ENCODE results near the gene SHISA5. TPM values are rescaled to one million over a fixed set of nuclear protein-coding genes. Genes with fewer than 3 reads are reported as not detected.
"Not testable (repeated sequence)": the region's sequence is repeated elsewhere in the genome, so short reads cannot be mapped to it uniquely, and the experiment has no call there.

Gene SHISA5
- total RNA-seq: 10 to 100 TPM; 88.9 to 93.1 TPM

DNA sequence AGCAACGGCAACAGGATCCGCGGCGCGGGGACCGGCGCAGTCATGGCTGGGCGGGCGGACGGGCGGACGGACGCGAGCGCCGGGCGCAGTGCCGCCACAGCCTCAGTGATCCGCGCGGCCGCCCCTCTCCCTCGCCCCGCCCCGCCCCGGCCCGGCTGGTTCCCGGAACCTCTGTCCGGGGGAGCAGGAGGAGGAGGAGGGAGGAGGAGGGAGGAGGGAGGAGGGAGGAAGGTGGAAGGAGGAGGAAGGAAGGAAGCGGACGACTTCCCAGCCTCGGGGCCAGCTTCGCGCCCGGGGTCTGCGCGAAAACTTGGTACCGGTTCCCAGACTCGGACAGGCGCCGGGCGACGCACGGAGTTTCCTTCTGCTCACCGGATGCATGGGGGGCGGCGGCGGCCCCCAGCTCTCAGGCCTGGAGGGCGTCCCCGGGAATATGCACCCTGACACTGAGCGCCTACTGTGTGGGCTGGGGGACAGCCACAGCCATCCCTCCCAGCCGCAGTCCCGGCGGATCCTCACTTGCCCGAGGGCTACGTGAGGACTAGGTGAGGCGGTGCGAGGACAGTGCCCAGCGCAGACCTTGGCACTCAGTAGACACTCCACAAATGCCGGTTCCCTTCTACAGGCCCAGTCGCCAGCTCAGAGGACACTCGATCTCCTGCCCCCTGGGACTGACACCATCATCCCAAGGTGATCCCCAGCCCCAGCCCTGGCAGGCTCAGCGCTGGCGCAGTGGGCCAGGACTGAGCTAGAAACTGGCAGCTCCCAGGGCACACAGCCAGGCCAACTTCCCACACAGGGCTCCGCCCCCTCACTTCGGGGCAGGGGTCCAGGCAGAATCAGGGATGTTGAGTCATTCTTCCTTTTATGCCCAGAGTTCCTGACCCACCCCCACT, at the start of gene SHISA5:
SHISA5 (minus strand) TSS at position 124 of the 896 bp plus-strand sequence; CDS start at position 44, 80 bp downstream.
- POLR2A ChIA-PET: interaction anchor here (0.5 to 2.2 kb wide), 7 partner anchors 10 to 316 kb away, joined by 3 to 6 read pairs (median 4); partner anchors contain the start of genes CDC25A and PFKFB4

DNA sequence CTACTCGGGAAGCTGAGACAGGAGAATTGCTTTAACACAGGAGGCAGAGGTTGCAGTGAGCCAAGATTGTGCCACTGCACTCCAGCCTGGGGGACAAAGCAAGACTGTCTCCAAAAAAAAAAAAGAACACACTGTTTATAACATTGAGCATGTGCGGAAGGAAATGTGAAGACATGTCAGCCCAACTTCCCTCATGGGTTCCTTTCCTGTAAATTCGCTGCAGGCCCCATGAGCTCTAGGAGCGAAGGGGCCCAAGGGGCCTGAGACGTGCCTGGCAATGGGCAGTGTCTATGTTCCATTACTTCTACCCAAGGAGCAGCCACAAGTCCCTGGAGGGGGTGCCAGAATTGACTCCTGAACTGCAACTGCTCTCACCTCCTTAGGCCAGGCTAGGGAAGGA, 49.4 kb upstream of the SHISA5 start:
- no peak for DNase-seq
- no peaks in the 10 kb centered on the region for H3K27me3 Mint-ChIP-seq
- intact Hi-C loops (cut with micrococcal nuclease): no loop called here
- ChIA-PET CTCF (interaction anchor here (1.0 to 4.9 kb wide), 5 partner anchors 80 to 153 kb away, joined by 3 to 34 read pairs (median 4); partner anchors contain the start of genes CCDC51 and TMA7), POLR2A (no interaction called here)
- H3K36me3 Mint-ChIP-seq: peaks cover 3% of the 10 kb centered on the region
- H3K27ac Mint-ChIP-seq: no peak overlapping the region
- H3K4me3 Mint-ChIP-seq: no peak overlapping the region
- H3K9me3 Mint-ChIP-seq: no peaks in the 10 kb centered on the region
- peaks cover 17% of the 10 kb centered on the region for H3K4me1 Mint-ChIP-seq (ENCODE audit: low read depth)

More for the DNA sequence above, at the start of gene SHISA5:
- Mint-ChIP-seq H3K9me3 (no peaks in the 10 kb centered on the region), H3K4me3 (peak within 1 kb of the TSS; percentile 80), H3K27me3 (no peaks in the 10 kb centered on the region), H3K4me1 (ENCODE audit: low read depth) (peaks cover 50% of the 10 kb centered on the region), H3K27ac (peak within 1 kb of the TSS; percentile 77), H3K36me3 (peaks cover 5% of the 10 kb centered on the region)
- CTCF ChIA-PET: interaction anchor here (0.7 to 2.8 kb wide), 3 partner anchors 45 to 68 kb away, joined by 3 to 14 read pairs (median 3); no protein-coding TSS in a partner anchor
- intact Hi-C loops (cut with micrococcal nuclease): no loop called here
- peak; percentile 67 for DNase-seq

GRCh38 chr3:48552111-48552951, 48.4 kb upstream of the SHISA5 start:
- DNase-seq: no peak
- intact Hi-C loops (cut with micrococcal nuclease): no loop called here
- Mint-ChIP-seq H3K9me3 (no peaks in the 10 kb centered on the region), H3K27ac (no peak overlapping the region), H3K4me1 (ENCODE audit: low read depth) (peaks cover 13% of the 10 kb centered on the region), H3K27me3 (no peaks in the 10 kb centered on the region), H3K4me3 (no peak overlapping the region), H3K36me3 (peaks cover 3% of the 10 kb centered on the region)
- POLR2A ChIA-PET: interaction anchor here (0.8 kb wide), 1 partner anchor 108 kb away, joined by 3 read pairs; no protein-coding TSS in a partner anchor
- CTCF ChIA-PET: interaction anchor here (1.1 to 4.9 kb wide), 4 partner anchors 79 to 152 kb away, joined by 3 to 34 read pairs (median 15); partner anchors contain the start of genes CCDC51 and TMA7

DNA sequence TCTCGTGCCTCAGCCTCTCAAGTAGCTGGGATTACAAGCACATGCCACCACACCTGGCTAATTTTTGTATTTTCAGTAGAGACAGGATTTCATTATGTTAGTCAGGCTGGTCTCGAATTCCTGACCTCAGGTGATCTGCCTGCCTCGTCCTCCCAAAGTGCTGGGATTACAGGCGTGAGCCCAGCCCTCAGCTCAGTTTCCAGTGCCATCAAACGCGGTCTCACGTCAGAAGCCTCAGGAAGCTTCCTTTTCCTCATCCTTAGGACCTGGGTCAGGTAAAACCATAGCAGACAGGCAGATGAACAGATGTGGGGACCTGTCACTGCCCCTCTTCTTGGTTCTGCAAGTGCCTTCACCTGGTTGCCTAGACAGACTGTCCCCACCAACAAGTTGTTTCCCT, 47.7 kb upstream of the SHISA5 start:
- H3K4me1 Mint-ChIP-seq (ENCODE audit: low read depth): peaks cover 13% of the 10 kb centered on the region
- POLR2A ChIA-PET; H3K4me3 Mint-ChIP-seq; intact Hi-C loops (cut with micrococcal nuclease); DNase-seq; H3K36me3 Mint-ChIP-seq; H3K27me3 Mint-ChIP-seq; H3K27ac Mint-ChIP-seq; H3K9me3 Mint-ChIP-seq: not testable (repeated sequence)
- CTCF ChIA-PET: interaction anchor here (4.3 to 4.9 kb wide), 2 partner anchors 79 to 152 kb away, joined by 24 to 34 read pairs; no protein-coding TSS in a partner anchor

- Mint-ChIP-seq H3K4me3 (no peak overlapping the region), H3K4me1 (ENCODE audit: low read depth) (peaks cover 7% of the 10 kb centered on the region), H3K27ac (no peak overlapping the region), H3K27me3 (no peaks in the 10 kb centered on the region), H3K9me3 (no peaks in the 10 kb centered on the region), H3K36me3 (no peaks in the 10 kb centered on the region)
- intact Hi-C loops (cut with micrococcal nuclease): loop anchor here (1.0 to 2.0 kb wide), 3 partner anchors 42 to 317 kb away; no protein-coding TSS in a partner anchor
- CTCF ChIA-PET: interaction anchor here (0.6 to 4.6 kb wide), 36 partner anchors 8 to 317 kb away, joined by 3 to 153 read pairs (median 5); partner anchors contain the start of genes ATRIP, CCDC51, PFKFB4 and SHISA5
- DNase-seq: peak; percentile 90
- POLR2A ChIA-PET: interaction anchor here (0.9 to 1.2 kb wide), 2 partner anchors 96 to 148 kb away, joined by 3 read pairs; no protein-coding TSS in a partner anchor
These were observed 45.0 kb upstream of the SHISA5 start for GRCh38 chr3:48548729-48549705.

DNA sequence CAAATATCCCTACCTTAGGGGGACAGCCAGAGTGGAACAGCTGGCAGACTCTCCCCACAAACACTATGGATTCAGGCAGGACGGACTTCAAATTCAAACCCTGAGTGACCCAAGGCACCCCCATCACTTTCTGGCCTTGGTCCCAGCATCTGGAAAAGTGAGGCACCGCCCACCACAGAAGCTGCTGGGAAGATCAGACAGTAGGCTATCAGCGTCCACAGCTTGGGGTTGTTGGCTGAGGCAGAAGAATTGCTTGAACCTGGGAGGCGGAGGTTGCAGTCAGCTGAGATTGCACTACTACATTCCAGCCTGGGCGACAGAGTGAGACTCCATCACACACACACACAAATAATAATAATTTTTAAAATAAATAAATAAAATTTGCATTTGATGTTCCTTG, 44.2 kb upstream of the SHISA5 start:
- intact Hi-C loops (cut with micrococcal nuclease): loop anchor here (1.0 to 2.0 kb wide), 3 partner anchors 41 to 316 kb away; no protein-coding TSS in a partner anchor
- H3K27ac Mint-ChIP-seq: no peak overlapping the region
- POLR2A ChIA-PET: no interaction called here

GRCh38 chr3:48546203-48546829, 42.3 kb upstream of the SHISA5 start:
- POLR2A ChIA-PET: no interaction called here
- H3K27me3 Mint-ChIP-seq: no peaks in the 10 kb centered on the region
- no peak for DNase-seq
- H3K36me3 Mint-ChIP-seq: no peaks in the 10 kb centered on the region
- no peak overlapping the region for H3K4me3 Mint-ChIP-seq
- no peak overlapping the region for H3K27ac Mint-ChIP-seq
- peaks cover 7% of the 10 kb centered on the region for H3K4me1 Mint-ChIP-seq (ENCODE audit: low read depth)
- intact Hi-C loops (cut with micrococcal nuclease): no loop called here
- H3K9me3 Mint-ChIP-seq: no peaks in the 10 kb centered on the region
- CTCF ChIA-PET: interaction anchor here (0.7 to 4.6 kb wide), 6 partner anchors 10 to 144 kb away, joined by 3 to 153 read pairs (median 4); no protein-coding TSS in a partner anchor

More for the DNA sequence above, 44.2 kb upstream of the SHISA5 start:
- H3K4me1 Mint-ChIP-seq (ENCODE audit: low read depth): peaks cover 7% of the 10 kb centered on the region
- no peaks in the 10 kb centered on the region for H3K27me3 Mint-ChIP-seq
- H3K9me3 Mint-ChIP-seq: no peaks in the 10 kb centered on the region
- H3K36me3 Mint-ChIP-seq: no peaks in the 10 kb centered on the region
- CTCF ChIA-PET: interaction anchor here (0.7 to 4.6 kb wide), 10 partner anchors 9 to 275 kb away, joined by 3 to 153 read pairs (median 9); partner anchors contain the start of genes CCDC51, PFKFB4, SLC26A6 and TMA7
- DNase-seq: no peak
- H3K4me3 Mint-ChIP-seq: no peak overlapping the region

- H3K27me3 Mint-ChIP-seq: no peaks in the 10 kb centered on the region
- H3K4me1 Mint-ChIP-seq (ENCODE audit: low read depth): peaks cover 7% of the 10 kb centered on the region
- intact Hi-C loops (cut with micrococcal nuclease): no loop called here
- H3K27ac Mint-ChIP-seq: no peak overlapping the region
- no peak overlapping the region for H3K4me3 Mint-ChIP-seq
- DNase-seq: no peak
- POLR2A ChIA-PET: interaction anchor here (0.7 kb wide), 1 partner anchor 39 kb away, joined by 3 read pairs; no protein-coding TSS in a partner anchor
- H3K36me3 Mint-ChIP-seq: no peaks in the 10 kb centered on the region
- H3K9me3 Mint-ChIP-seq: no peaks in the 10 kb centered on the region
- CTCF ChIA-PET: no interaction called here
These were observed 40.2 kb upstream of the SHISA5 start for GRCh38 chr3:48544141-48544540.

DNA sequence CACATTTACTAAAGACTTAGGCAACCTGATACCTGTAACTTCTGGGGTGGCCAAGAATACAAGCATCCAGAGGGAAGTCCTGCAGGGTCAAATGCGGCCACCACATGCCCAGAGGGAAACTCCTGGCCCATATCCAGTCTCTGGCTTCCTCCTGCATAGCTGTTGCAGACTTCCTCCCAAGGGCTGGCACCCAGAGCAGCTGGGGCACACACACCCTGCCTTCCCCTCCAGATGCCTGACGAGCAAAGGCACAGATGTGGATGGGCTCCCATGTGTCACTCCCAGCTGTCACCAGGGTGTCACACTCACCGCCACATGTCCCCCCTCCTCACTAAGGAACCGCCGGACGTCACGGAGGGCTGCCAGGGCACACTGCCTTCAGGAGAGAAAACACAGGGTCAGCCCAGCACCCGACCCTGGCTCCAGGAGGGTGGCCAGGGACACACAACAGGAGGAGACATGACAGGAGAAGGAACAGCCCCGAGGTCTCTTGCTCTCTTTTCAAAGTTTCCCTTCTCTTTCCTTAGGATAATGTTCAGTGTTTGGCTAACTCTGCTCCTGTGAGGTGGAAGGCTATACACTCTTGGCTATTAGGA, 39.4 kb upstream of the SHISA5 start:
- ChIA-PET POLR2A (no interaction called here), CTCF (no interaction called here)
- Mint-ChIP-seq H3K4me1 (ENCODE audit: low read depth) (peaks cover 3% of the 10 kb centered on the region), H3K36me3 (no peaks in the 10 kb centered on the region), H3K4me3 (no peak overlapping the region), H3K27ac (no peak overlapping the region), H3K27me3 (no peaks in the 10 kb centered on the region), H3K9me3 (no peaks in the 10 kb centered on the region)
- DNase-seq: no peak
- intact Hi-C loops (cut with micrococcal nuclease): no loop called here

DNA sequence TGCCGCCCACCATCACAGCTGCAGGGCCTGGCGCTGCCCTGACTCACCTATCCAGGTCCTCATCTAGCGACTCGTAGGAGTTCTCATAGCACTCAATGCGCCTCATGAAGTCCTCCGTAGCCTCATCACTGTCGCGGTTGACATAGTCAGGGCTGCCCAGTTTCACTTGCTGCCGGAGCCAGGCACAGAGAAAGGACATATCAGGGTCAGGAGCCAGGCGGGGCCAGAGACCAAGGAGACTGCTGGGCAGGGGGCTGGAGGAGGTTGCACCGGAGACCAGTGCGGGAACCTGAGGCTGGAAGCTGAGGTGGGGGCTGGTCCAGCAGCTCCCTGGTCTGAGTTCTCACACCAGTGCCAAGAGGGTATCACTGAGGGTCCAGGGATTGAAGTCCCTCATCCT, 34.5 kb upstream of the SHISA5 start:
- POLR2A ChIA-PET: no interaction called here
- CTCF ChIA-PET: interaction anchor here (1.3 kb wide), 1 partner anchor 138 kb away, joined by 3 read pairs; no protein-coding TSS in a partner anchor
- Mint-ChIP-seq H3K4me3 (no peak overlapping the region), H3K27me3 (no peaks in the 10 kb centered on the region), H3K36me3 (peaks cover 3% of the 10 kb centered on the region), H3K4me1 (ENCODE audit: low read depth) (no peaks in the 10 kb centered on the region), H3K27ac (no peak overlapping the region), H3K9me3 (no peaks in the 10 kb centered on the region)
- intact Hi-C loops (cut with micrococcal nuclease): no loop called here
- DNase-seq: no peak
